OCI-M2 (cell line): Measurements from ENCODE around the gene CFAP92.
"Not testable (repeated sequence)": the region's sequence is repeated elsewhere in the genome, so short reads cannot be mapped to it uniquely, and the experiment has no call there.

Source experiments
- DNase-seq: peaks from one replicate; lab custom pipeline; 2025; ENCODE audit not compliant: unreplicated experiment; lab: John Stamatoyannopoulos, UW

Gene CFAP92

GRCh38 chr3:128942161-128942952 lies 51.5 kb downstream of the CFAP92 start:
- DNase-seq, result no peak

GRCh38 chr3:128940252-128940651 lies 53.6 kb downstream of the CFAP92 start:
- DNase-seq, result no peak

- DNase-seq, result no peak
Observed at GRCh38 chr3:128936341-128936740, 57.5 kb downstream of the CFAP92 start.

GRCh38 chr3:128935922-128936321 lies 58.0 kb downstream of the CFAP92 start:
- DNase-seq, result no peak

- no peak for DNase-seq
Observed at GRCh38 chr3:128933922-128934253, 60.0 kb downstream of the CFAP92 start.

- DNase-seq, result no peak
Observed at GRCh38 chr3:128933213-128933921, 60.5 kb downstream of the CFAP92 start.

GRCh38 chr3:128932516-128933212 lies 61.2 kb downstream of the CFAP92 start:
- DNase-seq, result no peak

GRCh38 chr3:128931046-128931445 lies 62.8 kb downstream of the CFAP92 start:
- no peak for DNase-seq

- no peak for DNase-seq
Observed at GRCh38 chr3:128929364-128929763, 64.5 kb downstream of the CFAP92 start.

GRCh38 chr3:128923986-128924385 lies 69.9 kb downstream of the CFAP92 start:
- not testable (repeated sequence) for DNase-seq

GRCh38 chr3:128923576-128923975 lies 70.3 kb downstream of the CFAP92 start:
- no peak for DNase-seq

GRCh38 chr3:128922804-128923459 lies 70.9 kb downstream of the CFAP92 start:
- DNase-seq, result no peak

- no peak for DNase-seq
Observed at GRCh38 chr3:128919988-128920387, 73.9 kb downstream of the CFAP92 start.

GRCh38 chr3:128917291-128917690 lies 76.6 kb downstream of the CFAP92 start:
- DNase-seq, result no peak

- DNase-seq, result no peak
Observed at GRCh38 chr3:128914966-128915645, 78.8 kb downstream of the CFAP92 start.

- DNase-seq, result no peak
Observed at GRCh38 chr3:128911911-128912310, 82.0 kb downstream of the CFAP92 start.

GRCh38 chr3:128910006-128910405 lies 83.9 kb downstream of the CFAP92 start:
- no peak for DNase-seq

- DNase-seq, result no peak
Observed at GRCh38 chr3:128908951-128909350, 84.9 kb downstream of the CFAP92 start.

GRCh38 chr3:128907706-128908445 lies 86.0 kb downstream of the CFAP92 start:
- DNase-seq, result no peak
